ENCODE data around the gene LAG3. TPM values are rescaled to one million over a fixed set of nuclear protein-coding genes. Genes with fewer than 3 reads are reported as not detected.

LAG3 gene
- total and polyA plus RNA-seq, 10 of the 15 experiments (the other 5 are each of a cell fraction or from before 2014, with no cell fraction given): 0.52 to 4.2 (median 1.0) TPM; not detected in 1

DNA sequence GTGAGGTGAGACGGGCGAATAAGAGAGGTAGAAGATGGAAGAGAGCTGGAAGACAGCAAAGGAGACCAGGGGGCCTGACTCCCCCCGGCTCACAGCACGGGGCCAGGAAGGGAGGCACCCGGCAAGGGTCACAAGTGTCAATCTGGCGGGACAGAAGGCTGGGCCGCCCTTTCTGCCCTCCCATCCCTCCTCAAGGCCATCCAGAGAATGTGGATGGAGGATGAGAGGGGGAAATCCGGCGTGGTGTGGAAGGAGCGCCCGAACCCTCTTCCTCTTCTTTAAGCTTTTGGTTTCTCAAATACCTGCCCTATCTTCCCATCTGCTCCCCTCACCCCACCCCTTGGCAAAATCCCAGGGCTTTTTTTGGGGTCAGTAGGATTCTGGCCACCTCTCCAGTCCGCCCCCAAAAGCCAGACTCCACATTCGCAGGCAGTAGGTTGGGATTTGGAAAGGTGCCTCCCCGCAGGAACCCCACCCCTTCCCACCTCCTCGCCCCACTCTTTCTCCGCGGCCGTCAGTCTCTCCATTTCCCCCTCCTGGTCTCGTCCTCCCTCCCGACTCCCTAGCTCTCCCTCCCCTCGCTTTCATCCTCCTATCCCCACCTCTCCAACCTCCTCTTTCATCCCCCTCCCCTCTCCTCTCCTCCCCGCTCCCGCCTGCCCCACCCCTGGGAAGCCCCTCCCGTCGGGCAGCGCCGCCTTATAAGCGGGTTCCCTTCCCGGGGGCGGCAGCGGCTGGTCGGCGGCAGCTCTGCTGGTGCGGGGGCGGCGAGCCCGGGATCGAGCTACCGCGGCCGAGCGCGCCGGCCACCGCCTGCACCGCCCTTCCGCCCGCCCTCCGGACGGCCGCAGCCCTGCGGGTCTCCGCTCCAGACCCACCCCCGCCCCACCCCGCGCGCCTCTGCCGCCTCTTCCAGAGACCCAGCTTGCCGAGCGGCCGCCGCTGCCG, 6.4 kb upstream of the LAG3 start, which contains the start of gene PTMS (continued):
- TF ChIP-seq, protein P1, sequence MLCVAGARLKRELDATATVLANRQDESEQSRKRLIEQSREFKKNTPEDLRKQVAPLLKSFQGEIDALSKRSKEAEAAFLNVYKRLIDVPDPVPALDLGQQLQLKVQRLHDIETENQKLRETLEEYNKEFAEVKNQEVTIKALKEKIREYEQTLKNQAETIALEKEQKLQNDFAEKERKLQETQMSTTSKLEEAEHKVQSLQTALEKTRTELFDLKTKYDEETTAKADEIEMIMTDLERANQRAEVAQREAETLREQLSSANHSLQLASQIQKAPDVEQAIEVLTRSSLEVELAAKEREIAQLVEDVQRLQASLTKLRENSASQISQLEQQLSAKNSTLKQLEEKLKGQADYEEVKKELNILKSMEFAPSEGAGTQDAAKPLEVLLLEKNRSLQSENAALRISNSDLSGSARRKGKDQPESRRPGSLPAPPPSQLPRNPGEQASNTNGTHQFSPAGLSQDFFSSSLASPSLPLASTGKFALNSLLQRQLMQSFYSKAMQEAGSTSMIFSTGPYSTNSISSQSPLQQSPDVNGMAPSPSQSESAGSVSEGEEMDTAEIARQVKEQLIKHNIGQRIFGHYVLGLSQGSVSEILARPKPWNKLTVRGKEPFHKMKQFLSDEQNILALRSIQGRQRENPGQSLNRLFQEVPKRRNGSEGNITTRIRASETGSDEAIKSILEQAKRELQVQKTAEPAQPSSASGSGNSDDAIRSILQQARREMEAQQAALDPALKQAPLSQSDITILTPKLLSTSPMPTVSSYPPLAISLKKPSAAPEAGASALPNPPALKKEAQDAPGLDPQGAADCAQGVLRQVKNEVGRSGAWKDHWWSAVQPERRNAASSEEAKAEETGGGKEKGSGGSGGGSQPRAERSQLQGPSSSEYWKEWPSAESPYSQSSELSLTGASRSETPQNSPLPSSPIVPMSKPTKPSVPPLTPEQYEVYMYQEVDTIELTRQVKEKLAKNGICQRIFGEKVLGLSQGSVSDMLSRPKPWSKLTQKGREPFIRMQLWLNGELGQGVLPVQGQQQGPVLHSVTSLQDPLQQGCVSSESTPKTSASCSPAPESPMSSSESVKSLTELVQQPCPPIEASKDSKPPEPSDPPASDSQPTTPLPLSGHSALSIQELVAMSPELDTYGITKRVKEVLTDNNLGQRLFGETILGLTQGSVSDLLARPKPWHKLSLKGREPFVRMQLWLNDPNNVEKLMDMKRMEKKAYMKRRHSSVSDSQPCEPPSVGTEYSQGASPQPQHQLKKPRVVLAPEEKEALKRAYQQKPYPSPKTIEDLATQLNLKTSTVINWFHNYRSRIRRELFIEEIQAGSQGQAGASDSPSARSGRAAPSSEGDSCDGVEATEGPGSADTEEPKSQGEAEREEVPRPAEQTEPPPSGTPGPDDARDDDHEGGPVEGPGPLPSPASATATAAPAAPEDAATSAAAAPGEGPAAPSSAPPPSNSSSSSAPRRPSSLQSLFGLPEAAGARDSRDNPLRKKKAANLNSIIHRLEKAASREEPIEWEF (IDR thresholded peaks at IDR 0.05; ENCODE audit: insufficient replicate concordance, low read depth, low read length): no peak
- TF ChIP-seq BCL3 (IDR thresholded peaks at IDR 0.05; ENCODE audit: borderline replicate concordance, insufficient read depth, low read depth, low read length, poor library complexity, severe bottlenecking) (no peak), HDGF (IDR thresholded peaks at IDR 0.05) (peak; percentile 17; the same call in 1 of the 2 replicates), MEF2A (IDR thresholded peaks at IDR 0.05; ENCODE audit: insufficient read depth, low read depth, low read length) (no peak), KDM1A (IDR thresholded peaks at IDR 0.05; ENCODE audit: borderline replicate concordance) (no peak)
- TF ChIP-seq, protein P2, sequence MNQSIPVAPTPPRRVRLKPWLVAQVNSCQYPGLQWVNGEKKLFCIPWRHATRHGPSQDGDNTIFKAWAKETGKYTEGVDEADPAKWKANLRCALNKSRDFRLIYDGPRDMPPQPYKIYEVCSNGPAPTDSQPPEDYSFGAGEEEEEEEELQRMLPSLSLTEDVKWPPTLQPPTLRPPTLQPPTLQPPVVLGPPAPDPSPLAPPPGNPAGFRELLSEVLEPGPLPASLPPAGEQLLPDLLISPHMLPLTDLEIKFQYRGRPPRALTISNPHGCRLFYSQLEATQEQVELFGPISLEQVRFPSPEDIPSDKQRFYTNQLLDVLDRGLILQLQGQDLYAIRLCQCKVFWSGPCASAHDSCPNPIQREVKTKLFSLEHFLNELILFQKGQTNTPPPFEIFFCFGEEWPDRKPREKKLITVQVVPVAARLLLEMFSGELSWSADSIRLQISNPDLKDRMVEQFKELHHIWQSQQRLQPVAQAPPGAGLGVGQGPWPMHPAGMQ (IDR thresholded peaks at IDR 0.05; ENCODE audit: borderline replicate concordance): no peak

Measured in GM12878 (cell line).